HEK293T (cell line): Measurements from ENCODE around the gene FADS1.

Source experiments
- BHLHE40 ChIP-seq: fragments of 450-650 bp; IDR thresholded peaks from 2 replicates; pipeline ENCODE4 v1.6.1; 2016; ENCODE audit warnings: mild to moderate bottlenecking, moderate library complexity, borderline replicate concordance
- CTBP1 ChIP-seq: fragments of 450-650 bp; IDR thresholded peaks from 2 replicates; pipeline ENCODE4 v1.6.1; 2016; ENCODE audit warnings: borderline replicate concordance
- ELF4 ChIP-seq: fragments of 450-650 bp; IDR thresholded peaks from 2 replicates; pipeline ENCODE4 v1.6.1; 2017; ENCODE audit warnings: antibody characterized with exemption
- FOXA1 ChIP-seq: fragments of 450-650 bp; IDR thresholded peaks from 2 replicates; pipeline ENCODE4 v1.6.1; 2016; ENCODE audit warnings: mild to moderate bottlenecking
- FOXM1 ChIP-seq: fragments of 450-650 bp; IDR thresholded peaks from 2 replicates; pipeline ENCODE4 v1.6.1; 2017; ENCODE audit warnings: mild to moderate bottlenecking, borderline replicate concordance
- L3MBTL2 ChIP-seq: fragments of 450-650 bp; conservative IDR thresholded peaks from 2 replicates; pipeline ENCODE4 v1.6.1; 2016; ENCODE audit warnings: mild to moderate bottlenecking
- SP1 ChIP-seq: fragments of 450-650 bp; IDR thresholded peaks from 2 replicates; pipeline ENCODE4 v1.6.1; 2017
- TARDBP ChIP-seq: fragments of 450-650 bp; IDR thresholded peaks from 2 replicates; pipeline ENCODE4 v1.6.1; 2016
- ZNF384 ChIP-seq: fragments of 450-650 bp; IDR thresholded peaks from 2 replicates; pipeline ENCODE4 v1.6.1; 2016

- TF ChIP-seq FOXA1 (no peak), ZNF384 (no peak), CTBP1 (no peak), SP1 (no peak), BHLHE40 (no peak), L3MBTL2 (no peak), FOXM1 (no peak), TARDBP (no peak), ELF4 (no peak)
Observed at GRCh38 chr11:61828629-61829407, 12.0 kb upstream of the FADS1 start.
